Activated CD8-positive, alpha-beta memory T cell treated with anti-CD3 and anti-CD28 coated beads, Interleukin-2, amount 50 U/mL, for 48 hours (primary cell): ENCODE measurements around the gene KLHL36.
"Not testable (repeated sequence)": the region's sequence is repeated elsewhere in the genome, so short reads cannot be mapped to it uniquely, and the experiment has no call there.

ENCODE experiments used
- DNase-seq: peaks from one replicate; pipeline ENCODE4 v3.0.0-alpha.2; 2020

The KLHL36 gene

DNA sequence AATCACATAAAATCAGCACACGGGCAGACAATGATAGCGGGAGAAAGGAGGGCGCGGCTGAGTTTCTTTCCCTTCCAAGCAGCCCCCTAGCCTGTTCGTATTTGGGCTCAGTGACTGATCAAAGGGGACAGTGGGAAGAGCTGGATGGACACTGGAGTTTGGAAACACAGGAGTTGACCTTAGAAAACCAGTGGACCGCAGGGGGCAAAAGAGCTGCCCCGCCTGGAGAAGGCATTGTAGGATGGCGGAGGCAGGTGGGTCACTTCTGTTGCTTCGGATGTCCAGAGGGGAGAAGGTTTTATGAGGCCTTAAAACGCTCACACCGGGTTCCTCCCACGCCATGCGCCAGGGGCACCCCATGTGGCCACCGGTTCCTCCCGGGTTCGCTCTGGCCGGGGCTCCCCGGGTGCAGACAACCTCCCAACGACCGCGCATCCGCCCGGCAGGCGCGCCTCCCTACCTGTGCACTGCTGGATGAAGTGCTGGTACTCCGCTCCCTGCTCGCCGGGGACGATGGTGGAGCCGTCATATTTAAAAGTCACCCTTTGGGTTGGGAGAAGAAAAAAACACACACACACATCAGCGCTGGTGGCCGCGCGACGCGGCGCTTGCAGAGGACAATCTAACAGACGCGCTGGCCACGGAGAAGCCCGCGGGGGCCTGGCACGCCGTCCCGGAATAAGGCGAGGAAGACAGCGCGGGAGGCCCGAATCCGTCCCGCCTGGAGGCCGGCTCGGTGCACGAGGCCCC lies 31.1 kb upstream of the KLHL36 start:
- peak; percentile 81 for DNase-seq

DNA sequence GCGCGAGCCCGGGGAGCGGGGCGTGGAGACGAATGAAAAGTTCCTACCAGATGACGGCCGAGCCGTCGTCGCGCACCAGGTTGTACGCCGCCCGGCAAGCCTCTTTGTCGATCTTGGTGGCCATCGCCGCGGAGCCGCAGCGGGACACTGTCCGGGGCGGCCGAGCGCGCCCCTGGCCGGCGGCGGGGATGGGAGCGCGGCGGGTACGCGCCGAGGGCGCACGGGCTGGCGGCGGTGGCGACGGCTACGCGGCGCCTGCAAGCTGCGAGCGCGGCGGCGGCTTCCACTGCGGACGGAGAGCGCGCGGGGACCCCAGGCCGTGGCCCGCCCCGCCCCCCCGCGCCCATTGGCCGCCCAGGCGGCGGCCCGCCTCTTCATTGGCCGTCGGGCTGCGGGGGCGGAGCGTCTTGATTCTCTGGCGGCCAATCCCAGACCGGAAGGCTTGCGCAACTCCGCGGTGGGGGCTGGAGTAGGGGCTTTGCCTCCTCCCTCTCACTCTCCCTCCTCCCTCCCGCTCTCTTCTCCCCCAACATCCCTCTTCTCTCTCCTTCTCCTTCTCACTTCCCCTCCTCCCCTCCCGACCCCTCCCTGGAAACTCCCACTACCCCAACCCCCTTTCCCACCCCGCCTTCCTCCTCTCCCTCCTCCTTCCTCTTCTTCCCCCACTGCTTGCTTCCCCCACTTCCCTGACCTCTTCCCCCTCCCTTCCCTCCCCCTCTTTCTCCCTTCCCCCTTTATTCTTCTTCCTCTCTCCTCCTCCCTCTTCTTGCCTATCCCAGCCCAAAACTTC lies 30.3 kb upstream of the KLHL36 start, which contains the start of gene COTL1:
COTL1 (minus strand) TSS at position 288 of the 790 bp plus-strand sequence; CDS start at position 124, 164 bp downstream.
- peak; percentile 97 for DNase-seq

DNA sequence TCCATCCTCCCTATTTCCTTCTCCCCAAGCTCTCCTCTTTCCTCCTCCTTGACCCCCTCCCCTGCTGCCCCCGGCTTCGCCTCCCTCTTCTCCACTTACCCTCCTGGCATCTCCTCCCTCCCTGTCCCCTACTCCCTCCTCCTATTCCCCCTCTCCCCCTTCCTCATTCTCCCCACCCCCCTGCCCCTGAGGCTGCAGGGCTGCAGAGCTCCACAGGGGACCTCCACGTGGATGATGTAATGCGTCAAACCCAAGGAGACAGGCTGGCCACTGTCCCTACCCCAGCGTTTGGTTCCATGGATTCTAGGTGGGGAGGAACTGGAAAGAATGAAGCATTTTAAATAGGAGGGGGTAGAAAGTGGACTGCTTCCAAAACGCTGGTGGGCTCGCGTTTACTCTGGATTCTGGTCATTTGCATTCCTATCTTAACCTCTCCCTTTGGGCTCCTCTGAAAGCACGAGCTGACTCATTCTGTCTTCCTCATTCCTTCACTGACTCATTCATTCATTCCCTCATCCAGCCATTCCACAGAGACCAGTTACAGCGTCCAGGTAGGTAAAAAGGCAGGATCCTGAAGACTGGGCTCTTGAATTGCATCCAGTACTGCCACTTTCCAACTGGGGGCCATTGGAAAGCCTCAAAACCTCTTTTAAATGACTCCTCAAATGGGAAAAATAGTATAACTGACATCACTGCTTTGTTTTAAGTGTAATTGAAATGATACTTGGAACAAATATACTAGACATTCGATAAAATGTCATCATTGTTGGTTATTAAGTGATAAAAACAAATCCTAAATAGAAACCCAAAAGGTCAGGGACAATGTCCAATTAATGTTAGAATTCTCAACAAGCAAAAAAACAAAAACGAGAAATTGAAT lies 29.5 kb upstream of the KLHL36 start:
- no peak for DNase-seq

DNA sequence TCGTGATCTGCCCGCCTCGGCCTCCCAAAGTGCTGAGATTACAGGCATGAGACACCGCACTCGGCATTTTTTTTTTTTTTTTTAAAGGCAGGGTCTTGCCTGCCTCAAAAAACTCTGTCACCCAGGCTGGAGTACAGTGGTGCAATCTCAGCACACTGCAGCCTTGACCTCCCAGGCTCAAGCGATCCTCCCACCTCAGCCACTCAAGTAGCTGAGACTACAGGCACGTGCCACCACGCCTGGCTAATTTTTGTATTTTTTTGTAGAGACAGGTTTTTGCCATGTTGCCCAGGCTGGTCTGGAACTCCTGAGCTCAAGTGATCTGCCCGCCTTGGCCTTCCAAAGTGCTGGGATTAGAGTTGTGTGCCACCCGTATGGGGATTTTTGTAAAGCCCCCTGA lies 27.4 kb upstream of the KLHL36 start:
- DNase-seq = not testable (repeated sequence)

DNA sequence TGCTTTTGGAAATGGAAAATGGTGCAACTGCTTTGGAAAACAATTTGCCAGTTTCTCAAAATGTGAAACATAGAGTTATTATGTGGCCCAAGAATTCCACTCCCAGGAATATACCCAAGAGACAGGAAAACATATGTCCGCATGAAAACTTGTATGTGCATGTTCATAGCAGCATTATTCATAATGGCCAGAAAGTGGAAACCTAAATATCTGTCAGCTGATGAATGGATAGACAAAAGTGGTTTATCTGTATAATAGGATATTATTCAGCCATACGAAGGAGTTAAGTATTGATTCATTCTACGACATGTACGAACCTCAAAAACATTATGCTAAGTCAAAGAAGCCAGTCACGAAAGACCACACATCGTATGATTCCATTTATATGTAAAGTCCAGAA lies 22.8 kb upstream of the KLHL36 start:
- no peak for DNase-seq

DNA sequence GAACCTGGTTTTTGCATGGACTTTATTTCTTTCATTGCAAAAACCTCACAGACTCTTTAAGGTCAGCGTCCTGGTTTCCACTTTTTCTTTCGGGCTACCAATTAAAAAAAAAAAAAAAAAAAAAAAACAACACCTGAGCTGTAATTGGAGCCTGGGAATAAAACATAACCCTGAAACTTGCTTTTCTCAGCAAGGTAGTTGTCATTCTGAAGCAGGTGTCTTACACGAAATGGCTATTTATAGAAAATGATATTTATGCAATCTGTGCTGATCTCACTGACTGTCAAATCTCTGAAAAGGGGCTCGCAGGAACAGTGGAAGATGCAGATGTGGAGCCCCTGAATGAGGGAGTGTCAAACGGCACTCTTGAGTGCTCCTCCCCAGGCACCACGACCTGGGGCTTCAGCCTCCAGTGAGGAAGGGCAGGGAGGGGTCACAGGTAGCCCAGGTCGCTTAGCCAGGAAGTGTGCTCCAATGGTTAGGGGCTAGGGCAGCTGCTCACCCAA lies 20.0 kb upstream of the KLHL36 start:
- DNase-seq = no peak

DNA sequence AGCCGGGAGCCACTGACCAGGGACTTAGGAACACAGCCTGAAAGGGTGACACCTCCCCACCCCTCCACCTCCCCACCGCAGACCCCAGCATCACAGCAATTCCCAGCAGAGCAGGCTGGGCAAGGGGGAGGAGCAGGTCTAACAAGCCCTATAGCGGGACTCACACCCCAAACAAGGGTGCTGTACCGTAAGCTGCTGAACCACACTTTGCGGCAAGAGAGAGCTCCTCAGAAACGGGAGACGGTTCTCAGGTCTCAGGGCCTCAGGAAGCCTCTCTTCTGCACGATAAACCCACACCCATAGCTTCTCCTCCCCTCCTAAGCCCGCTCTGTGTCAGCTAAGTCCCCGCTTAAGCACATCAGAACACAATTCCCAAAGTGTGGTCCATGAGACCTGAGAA lies 18.7 kb upstream of the KLHL36 start:
- DNase-seq = no peak

DNA sequence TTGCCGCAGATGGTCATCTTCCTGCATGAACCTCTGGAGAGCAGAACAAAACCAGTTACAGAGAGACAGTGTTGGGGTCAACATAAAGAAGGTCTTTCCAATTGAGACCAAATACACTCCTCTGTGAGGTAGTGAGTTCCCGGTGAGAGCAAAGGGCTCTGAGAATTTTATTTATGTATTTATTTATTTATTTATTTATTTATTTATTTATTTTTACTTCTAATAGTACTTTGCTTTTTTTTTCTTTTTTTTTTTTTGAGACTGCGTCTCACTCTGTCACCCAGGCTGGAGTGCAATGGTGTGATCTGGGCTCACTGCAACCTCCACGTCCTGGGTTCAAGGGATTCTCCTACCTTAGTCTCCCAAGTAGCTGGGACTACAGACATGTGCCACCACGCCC lies 18.3 kb upstream of the KLHL36 start:
- DNase-seq = no peak

DNA sequence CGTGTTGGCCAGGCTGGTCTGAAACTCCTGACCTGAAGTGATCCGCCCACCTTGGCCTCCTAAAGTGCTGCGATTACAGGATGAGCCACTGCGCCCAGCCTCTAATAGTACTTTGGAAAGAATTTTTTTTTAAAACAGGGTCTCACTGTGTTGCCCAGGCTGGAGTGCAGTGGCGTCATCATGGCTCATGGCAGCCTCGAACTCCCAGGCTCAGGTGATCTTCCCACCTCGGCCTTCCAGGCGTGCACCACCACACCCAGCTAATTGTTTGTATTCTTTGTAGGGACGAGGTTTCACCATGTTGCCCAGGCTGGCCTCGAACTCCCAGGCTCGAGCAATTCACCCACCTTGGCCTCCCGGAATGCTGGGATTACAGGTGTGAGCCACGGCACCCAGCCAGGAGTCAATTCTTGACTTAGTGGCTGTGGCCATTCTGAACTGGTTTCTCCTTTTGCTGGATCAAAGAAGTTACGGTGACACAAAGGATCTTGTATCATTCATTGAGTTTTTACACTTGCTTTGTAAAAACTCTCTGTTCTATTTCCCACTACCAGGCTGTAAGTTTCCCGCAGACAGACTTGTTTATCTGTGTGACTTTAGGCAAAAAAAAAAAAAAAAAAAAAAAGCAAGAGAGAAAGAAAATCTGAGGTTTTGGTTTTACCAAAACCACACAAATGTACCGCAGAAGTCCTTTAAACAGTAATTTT lies 17.7 kb upstream of the KLHL36 start:
- DNase-seq = no peak

DNA sequence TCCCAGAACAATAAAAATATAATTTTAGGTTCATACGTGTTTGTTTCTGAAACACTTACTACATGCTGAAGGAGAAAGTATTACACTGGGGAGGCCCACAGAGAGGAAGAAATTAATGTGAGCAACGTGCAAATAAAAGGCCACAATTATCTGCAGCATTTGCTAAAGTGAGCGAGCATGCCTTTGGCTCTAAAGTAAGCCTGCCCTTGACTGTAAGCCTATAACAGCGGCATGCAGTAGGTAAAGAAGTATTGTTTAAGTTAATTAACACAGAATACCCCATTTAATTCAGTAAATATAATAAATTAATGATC lies 17.2 kb upstream of the KLHL36 start:
- no peak for DNase-seq

DNA sequence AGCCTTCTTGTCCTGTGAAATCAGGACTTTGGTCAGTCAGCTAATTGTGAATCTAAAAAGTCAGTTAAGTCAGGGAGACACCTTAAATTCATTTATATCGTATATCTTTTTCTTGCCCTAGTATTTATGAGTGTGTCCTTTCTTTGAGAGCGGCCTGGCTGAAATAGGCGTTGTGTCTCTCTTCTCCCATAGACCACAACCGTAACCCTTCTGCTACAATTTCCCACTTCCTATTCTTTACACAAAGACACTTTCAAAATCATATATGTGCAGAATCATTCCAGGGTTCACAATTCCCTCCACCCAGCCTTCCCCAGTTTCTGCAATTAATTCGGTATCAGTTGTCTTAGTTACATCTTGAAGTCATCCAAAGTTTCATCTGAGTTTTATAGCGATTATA lies 16.4 kb upstream of the KLHL36 start:
- no peak for DNase-seq

DNA sequence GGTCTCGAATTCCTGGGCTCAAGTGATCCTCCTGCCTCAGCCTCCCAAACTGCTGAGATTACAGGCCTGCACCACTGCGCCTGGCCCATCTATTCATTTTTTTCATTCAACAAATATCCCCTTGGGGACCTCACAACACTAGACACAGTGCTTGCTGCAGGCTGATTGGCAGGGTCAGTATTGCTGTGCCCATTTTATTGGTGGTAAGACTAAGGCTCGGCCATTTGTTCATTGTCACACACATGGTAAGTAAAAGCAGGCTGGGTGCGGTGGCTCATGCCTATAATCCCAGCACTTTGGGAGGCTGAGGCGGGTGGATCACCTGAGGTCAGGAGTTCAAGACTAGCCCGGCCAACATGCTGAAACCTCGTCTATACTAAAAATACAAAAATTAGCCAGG lies 15.4 kb upstream of the KLHL36 start:
- not testable (repeated sequence) for DNase-seq

DNA sequence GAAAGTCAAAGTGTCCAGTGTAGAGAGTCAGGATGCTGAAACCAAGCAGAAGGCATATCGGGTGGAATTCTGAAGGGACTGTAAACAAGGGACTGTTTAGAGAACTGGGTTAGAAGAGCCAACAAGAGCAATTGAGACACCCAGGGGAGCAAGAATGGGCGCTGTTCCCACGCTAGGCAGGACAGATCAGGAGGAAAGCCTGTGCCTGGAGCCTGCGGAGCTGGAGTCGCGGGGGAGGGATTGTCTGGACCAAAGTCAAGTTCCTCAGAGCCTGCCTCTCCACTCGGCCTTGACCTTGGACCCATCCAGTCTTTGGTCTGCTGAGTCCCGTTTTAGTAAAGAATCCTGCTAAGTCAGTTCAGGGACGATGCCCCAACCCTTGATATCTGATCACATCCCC lies 14.7 kb upstream of the KLHL36 start:
- no peak for DNase-seq

DNA sequence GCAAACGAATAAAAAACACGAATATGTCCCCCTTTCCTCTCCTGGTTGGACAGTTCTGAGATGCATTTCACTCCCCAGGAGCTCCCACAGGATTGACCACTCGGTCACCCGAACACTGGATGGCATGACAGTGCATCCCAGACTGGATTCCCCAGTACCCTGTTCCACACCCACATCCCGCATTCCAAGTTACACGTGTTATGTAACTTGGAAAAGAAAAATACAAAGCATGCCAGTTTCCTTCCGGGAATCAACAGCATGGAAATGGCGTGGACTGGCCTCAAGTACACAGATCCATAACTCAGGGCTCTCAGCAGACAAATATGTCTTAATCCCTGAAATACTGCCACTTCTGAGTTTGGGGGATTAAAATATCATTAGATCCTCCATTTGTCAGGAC lies 12.6 kb upstream of the KLHL36 start:
- no peak for DNase-seq

DNA sequence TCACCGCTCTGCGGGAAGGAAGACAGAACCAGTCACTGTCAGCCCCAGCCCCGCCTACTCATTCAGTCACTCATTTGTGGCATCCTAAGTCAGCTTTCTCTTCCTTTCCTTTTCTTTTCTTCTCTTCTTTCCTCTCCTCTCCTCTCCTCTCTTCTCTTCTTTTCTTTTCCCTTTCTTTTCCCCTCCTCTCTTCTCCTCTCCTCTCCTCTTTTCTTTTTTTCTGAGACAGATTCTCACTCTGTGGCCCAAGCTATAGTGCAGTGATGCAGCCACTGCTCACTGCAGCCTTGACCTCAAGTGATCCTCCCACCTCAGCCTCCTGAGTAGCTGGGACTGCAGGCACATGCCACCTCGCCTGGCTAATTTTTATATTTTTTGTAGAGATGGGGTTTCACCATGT lies 10.6 kb upstream of the KLHL36 start:
- DNase-seq = no peak

DNA sequence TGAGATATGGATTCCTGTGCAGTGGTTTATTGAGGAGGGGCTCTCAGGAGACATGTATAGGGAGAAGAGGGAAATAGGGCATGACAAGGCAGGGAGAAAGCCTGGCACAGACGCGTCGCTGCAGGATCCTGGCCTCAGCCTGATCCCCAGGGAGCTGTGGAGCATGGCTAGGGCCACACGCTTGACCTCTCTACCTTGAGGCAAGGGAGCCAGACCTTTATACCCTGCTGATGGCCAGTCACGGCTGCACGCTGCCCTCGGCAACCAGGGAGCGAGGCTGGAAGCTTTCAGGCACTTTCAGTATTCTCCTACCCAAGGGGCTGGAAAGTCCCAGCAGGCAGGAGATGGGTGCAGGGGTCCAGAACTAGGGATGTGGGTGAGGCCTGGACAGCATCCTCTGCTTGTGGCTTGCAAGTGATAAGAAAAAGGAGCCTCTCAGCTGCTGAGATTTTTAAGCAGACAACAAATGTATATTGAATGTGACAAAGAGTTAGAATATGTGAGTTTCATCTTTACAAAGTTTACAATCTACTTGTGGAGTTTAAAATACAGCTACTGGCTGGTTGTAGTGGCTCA lies 10.0 kb upstream of the KLHL36 start:
- DNase-seq = no peak

DNA sequence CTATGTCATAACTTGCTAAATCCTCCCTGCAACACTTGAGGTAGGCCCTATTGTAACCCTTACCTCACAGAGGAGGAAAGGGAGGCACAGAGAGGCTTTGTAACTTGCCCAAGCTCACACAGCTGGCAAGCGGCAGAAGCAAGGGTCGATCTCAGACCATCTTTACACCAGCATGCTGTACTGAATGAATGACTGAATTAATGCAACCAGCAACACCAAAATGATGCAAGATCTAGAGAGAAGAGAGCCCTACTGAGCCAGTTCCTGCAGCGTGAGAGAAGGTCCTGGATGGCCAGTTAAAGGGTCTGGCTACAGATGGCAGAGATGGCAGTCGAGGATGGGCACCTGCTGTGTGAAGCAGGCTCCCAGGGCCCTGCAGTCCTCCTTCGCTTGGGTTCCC lies 8.2 kb upstream of the KLHL36 start:
- no peak for DNase-seq

DNA sequence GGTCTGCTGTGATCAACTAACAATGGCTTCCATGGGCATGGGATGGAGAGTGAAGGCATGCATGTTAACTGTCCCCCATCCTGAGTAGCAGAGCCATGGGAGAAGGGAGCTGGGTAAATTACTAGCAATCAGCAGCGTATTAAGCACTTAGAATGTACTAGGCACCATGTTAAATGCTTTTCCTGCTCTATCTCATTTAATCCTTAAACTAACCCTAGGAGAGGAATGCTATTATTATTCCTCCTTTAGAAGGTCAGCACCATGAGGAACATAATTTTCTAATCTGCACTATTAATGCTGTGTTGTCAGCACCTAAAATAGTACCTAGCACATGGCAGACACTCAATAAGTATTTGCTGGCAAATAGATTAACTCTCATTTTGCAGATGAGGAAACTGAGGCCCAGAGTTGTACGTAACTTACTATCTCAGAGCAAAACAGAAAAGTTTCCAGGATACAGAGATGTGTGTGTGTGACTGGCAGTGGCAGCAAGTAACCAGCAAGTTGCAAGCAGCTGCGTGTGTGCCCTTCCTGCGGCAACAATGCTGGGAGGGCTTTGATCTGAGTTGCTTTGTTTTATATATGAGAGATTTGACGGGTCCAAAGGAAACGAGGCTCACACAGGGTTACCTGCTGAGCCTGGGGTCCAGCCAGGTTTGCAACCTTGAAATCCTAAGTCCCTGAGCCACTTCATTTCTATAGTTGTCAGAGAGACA lies 6.5 kb upstream of the KLHL36 start:
- no peak for DNase-seq

DNA sequence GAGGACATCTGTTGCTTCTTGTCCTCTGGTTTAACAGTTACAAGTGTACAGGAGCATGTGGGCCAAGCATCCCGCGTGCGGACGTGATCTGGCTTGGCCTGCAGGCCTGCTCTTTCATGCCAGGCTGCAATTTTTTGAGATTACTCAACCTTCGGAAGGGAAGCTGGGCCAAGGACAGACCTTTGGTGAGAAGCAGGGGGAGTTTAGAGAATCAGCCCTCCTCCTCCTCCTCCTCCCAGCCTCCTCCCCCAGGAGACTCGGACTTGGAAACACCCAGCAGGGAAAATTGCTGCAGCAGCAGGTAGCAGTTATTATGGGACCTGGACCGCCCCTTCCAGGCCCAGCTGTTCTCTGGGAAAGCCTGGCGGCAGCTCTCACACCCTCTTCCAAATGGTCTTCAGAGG lies 5.1 kb upstream of the KLHL36 start:
- DNase-seq = no peak

DNA sequence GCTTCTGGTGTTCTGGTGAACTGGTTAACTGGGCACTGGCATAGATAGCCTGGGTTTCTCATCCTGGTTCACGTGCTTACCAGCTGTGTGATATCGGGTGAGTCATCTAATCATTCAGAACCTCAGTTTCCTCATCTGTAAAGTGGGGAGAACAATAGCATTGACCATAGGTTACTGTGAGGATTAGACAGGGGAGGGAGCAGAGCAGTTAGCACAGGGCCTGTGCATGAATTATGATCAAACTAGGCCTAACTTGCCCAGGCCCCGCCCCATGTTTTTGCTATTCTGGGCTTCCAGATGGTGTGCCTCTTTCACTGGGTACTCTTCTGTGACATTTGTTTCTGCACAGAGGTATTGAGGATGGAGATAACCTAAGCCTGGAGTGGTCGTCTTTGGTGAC lies 4.6 kb upstream of the KLHL36 start:
- no peak for DNase-seq
